ENCODE measurements around the gene STAG3.

GRCh38 chr7:100195222-100195621 is 17.5 kb downstream of the STAG3 start:
- no peak for TF ChIP-seq CTCF (conservative IDR thresholded peaks at IDR 0.05; ENCODE audit: low read depth, low read length)
- TF ChIP-seq POLR2A (IDR thresholded peaks at IDR 0.05; ENCODE audit: low read depth, low read length), result no peak
- TF ChIP-seq MAZ (IDR thresholded peaks at IDR 0.05; ENCODE audit: borderline replicate concordance, low read depth, low read length), result no peak
- no peak for TF ChIP-seq RFX5 (IDR thresholded peaks at IDR 0.05; ENCODE audit: low read depth, low read length)
- no peak for TF ChIP-seq SMC3 (IDR thresholded peaks at IDR 0.05; ENCODE audit: low read depth, low read length)
- no peak for TF ChIP-seq RCOR1 (IDR thresholded peaks at IDR 0.05; ENCODE audit: insufficient replicate concordance, low read length)
- TF ChIP-seq MXI1 (IDR thresholded peaks at IDR 0.05; ENCODE audit: borderline replicate concordance, low read depth, low read length), result no peak
- no peak for TF ChIP-seq RAD21 (IDR thresholded peaks at IDR 0.05; ENCODE audit: low read length)
- no peak for TF ChIP-seq CHD1 (IDR thresholded peaks at IDR 0.05; ENCODE audit: low read depth, low read length)
- no peak for TF ChIP-seq NFE2L2 (IDR thresholded peaks at IDR 0.05; ENCODE audit: low read depth, low read length)
- no peak for TF ChIP-seq BHLHE40 (IDR thresholded peaks at IDR 0.05; ENCODE audit: low read depth, low read length)
- no peak for TF ChIP-seq CEBPB (IDR thresholded peaks at IDR 0.05; ENCODE audit: low read depth, low read length)
- no peak for TF ChIP-seq USF2 (IDR thresholded peaks at IDR 0.05; ENCODE audit: low read depth, low read length)

Data from IMR-90 (cell line).